Activated B cell treated with CpG ODN at 0.5 μM for 24 hours (primary cell): ENCODE data around the gene SPTBN4. TPM values are rescaled to one million over a fixed set of nuclear protein-coding genes. Genes with fewer than 3 reads are reported as not detected.

ENCODE experiments used
- ATAC-seq: fragments of 200-7000 bp; cut with Tn5 transposase; one replicate; pipeline ENCODE4 v1.10.0; 2021; ENCODE audit warnings: low read depth, mild to moderate bottlenecking, moderate library complexity
- CTCF ChIA-PET: fragments of 350-600 bp; sonication (Branson Sonifier 250); formaldehyde crosslinking; loops from one replicate; lab custom pipeline; 2021; ENCODE audit warnings: antibody characterized with exemption; lab: Charles Lee
- POLR2A ChIA-PET: fragments of 350-600 bp; sonication (Branson Sonifier 250); formaldehyde crosslinking; loops from one replicate; lab custom pipeline; 2021; ENCODE audit warnings: antibody characterized with exemption; lab: Charles Lee
- DNase-seq: peaks from one replicate; pipeline ENCODE4 v3.0.0; 2022
- H3K27ac Mint-ChIP-seq: one replicate; pipeline ENCODE4 v1.8.0; 2020; ENCODE audit warnings: mixed read lengths
- H3K27me3 Mint-ChIP-seq: one replicate; pipeline ENCODE4 v1.8.0; 2021; ENCODE audit warnings: mixed read lengths
- H3K36me3 Mint-ChIP-seq: one replicate; pipeline ENCODE4 v1.8.0; 2021; ENCODE audit warnings: low read depth, mixed read lengths
- H3K4me1 Mint-ChIP-seq: one replicate; pipeline ENCODE4 v1.8.0; 2021; ENCODE audit warnings: mixed read lengths
- H3K4me3 Mint-ChIP-seq: one replicate; pipeline ENCODE4 v1.8.0; 2020; ENCODE audit warnings: mild to moderate bottlenecking, mixed read lengths
- H3K9me3 Mint-ChIP-seq: one replicate; pipeline ENCODE4 v1.8.0; 2020; ENCODE audit warnings: mixed read lengths
- intact Hi-C: fragments of 100-400 bp; cut with micrococcal nuclease; formaldehyde crosslinking; loops from one replicate; pipeline ENCODE4 v1.15.1; 2024
- total RNA-seq: library from RNA; stranded (reverse); gene quantifications from 2 replicates; pipeline ENCODE4 v1.2.3, GENCODE V29; 2022
- TF ChIP-seq, protein P1 (sequence below): fragments of 200-600 bp; IDR thresholded peaks from one replicate; pipeline ENCODE4 v1.8.0; 2022; ENCODE audit warnings: antibody characterized with exemption, mild to moderate bottlenecking

SPTBN4 gene
- total RNA-seq, 1 donor from 2014 or later, result 0.20 TPM

DNA sequence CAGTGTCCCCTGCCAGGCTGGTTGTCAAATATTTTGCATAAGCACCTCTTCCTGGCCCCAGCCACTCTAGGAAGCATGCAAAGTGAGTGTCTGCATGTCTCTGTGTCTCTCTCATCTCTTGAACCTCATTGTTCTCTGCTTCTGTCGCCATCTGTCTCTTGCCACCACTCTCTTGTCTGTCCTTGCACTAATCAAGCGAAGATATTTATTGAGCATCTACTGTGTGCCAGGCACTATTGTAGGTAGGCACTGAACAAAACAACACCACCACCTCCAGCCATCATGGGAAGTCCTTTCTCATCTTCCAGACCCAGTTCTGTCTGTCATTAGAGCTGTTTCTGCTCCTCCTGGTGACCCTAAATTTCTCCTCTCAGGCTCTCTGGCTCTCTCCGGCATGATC lies 57.9 kb downstream of the SPTBN4 start:
- H3K9me3 Mint-ChIP-seq, result no peaks in the 10 kb centered on the region
- no peak for DNase-seq
- no peaks in the 10 kb centered on the region for H3K36me3 Mint-ChIP-seq
- H3K4me1 Mint-ChIP-seq, result peaks cover 5% of the 10 kb centered on the region
- ATAC-seq, result no peak
- intact Hi-C loops, result loop anchor here (5.0 kb wide), 1 partner anchor 217 kb away; no protein-coding TSS in a partner anchor
- ChIA-PET CTCF (no interaction called here), POLR2A (interaction anchor here (1.0 kb wide), 1 partner anchor 104 kb away, joined by 3 read pairs; no protein-coding TSS in a partner anchor)
- TF ChIP-seq, protein P1, sequence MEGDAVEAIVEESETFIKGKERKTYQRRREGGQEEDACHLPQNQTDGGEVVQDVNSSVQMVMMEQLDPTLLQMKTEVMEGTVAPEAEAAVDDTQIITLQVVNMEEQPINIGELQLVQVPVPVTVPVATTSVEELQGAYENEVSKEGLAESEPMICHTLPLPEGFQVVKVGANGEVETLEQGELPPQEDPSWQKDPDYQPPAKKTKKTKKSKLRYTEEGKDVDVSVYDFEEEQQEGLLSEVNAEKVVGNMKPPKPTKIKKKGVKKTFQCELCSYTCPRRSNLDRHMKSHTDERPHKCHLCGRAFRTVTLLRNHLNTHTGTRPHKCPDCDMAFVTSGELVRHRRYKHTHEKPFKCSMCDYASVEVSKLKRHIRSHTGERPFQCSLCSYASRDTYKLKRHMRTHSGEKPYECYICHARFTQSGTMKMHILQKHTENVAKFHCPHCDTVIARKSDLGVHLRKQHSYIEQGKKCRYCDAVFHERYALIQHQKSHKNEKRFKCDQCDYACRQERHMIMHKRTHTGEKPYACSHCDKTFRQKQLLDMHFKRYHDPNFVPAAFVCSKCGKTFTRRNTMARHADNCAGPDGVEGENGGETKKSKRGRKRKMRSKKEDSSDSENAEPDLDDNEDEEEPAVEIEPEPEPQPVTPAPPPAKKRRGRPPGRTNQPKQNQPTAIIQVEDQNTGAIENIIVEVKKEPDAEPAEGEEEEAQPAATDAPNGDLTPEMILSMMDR, result no peak
- H3K4me3 Mint-ChIP-seq, result no peak overlapping the region
- H3K27ac Mint-ChIP-seq, result no peak overlapping the region
- peaks cover 17% of the 10 kb centered on the region for H3K27me3 Mint-ChIP-seq

DNA sequence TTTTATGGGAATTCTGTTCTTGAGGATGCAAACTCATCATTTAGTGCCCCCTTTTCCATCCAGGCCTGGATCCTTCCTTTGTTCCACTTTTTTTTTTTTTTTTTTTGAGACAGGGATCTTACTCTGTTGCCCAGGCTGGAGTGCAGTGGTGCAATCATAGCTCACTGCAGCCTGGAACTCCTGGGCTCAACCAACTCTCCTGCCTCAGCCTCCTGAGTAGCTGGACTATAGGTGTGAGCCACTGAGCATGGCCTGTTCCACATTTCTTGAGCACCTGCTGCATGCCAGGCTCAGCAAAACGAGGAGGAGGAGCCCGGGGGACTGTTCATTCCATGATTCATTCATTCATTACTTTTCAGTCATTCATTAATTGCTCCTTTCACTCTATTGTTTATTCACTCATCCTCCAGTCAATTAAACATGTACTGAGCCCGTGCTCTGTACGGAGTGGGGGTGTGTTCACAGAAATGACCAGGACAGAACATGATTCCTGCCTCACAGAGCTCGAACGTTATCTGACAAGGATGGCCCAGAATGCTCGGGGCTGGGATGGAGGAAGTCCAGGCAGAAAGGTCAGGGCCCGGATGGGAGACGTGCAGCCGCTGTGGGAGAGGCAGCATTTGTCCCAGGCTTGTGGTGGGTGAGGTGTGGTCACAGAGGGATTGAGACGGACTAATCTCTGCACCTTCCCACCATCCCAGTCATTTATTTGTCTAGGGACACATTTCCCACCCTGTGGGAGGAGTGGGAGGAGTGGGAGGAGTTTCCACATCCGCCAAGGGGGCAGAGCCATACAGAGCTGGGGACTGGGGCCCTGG lies 58.6 kb downstream of the SPTBN4 start:
- CTCF ChIA-PET, result interaction anchor here (0.7 kb wide), 1 partner anchor 22 kb away, joined by 4 read pairs; no protein-coding TSS in a partner anchor
- Mint-ChIP-seq H3K4me3 (no peak overlapping the region), H3K27ac (no peak overlapping the region)

DNA sequence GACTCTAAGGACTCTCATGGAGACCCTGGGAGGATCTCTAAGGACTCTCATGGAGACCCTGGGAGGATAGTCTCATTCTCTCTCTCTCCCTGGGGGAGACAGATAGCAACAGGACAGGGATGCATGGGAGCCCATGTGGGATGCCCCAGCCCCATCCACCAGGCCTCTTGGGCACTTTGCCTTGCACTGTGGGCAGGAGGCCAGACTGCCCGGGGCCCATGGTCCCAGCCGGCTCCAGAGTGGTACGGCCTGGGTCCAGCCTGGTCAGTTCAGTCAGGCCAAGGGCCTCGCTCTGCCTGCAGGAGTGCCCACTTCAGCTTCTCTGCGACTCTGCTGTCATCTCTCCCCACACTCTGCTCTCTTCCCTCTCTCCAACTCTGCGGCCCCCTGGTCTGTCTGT lies 61.3 kb downstream of the SPTBN4 start:
- no peak for ATAC-seq
- TF ChIP-seq, protein P1, result no peak
- intact Hi-C loops, result loop anchor here (2.0 kb wide), 3 partner anchors 63 to 179 kb away; partner anchors contain the start of genes BLVRB, C19orf47 and PLD3
- ChIA-PET POLR2A (no interaction called here), CTCF (no interaction called here)
- no peaks in the 10 kb centered on the region for H3K9me3 Mint-ChIP-seq
- H3K4me1 Mint-ChIP-seq, result peaks cover 18% of the 10 kb centered on the region
- no peak overlapping the region for H3K4me3 Mint-ChIP-seq
- H3K27ac Mint-ChIP-seq, result no peak overlapping the region
- H3K27me3 Mint-ChIP-seq, result peaks cover 25% of the 10 kb centered on the region
- no peak for DNase-seq
- no peaks in the 10 kb centered on the region for H3K36me3 Mint-ChIP-seq

More for the DNA sequence above, 58.6 kb downstream of the SPTBN4 start:
- no peaks in the 10 kb centered on the region for H3K9me3 Mint-ChIP-seq
- TF ChIP-seq, protein P1, result no peak
- DNase-seq (no peak), ATAC-seq (no peak)
- peaks cover 16% of the 10 kb centered on the region for H3K27me3 Mint-ChIP-seq
- intact Hi-C loops, result no loop called here
- H3K4me1 Mint-ChIP-seq, result peaks cover 10% of the 10 kb centered on the region
- POLR2A ChIA-PET, result interaction anchor here (0.9 kb wide), 1 partner anchor 240 kb away, joined by 3 read pairs; the partner anchor contains the start of gene AKT2
- no peaks in the 10 kb centered on the region for H3K36me3 Mint-ChIP-seq

DNA sequence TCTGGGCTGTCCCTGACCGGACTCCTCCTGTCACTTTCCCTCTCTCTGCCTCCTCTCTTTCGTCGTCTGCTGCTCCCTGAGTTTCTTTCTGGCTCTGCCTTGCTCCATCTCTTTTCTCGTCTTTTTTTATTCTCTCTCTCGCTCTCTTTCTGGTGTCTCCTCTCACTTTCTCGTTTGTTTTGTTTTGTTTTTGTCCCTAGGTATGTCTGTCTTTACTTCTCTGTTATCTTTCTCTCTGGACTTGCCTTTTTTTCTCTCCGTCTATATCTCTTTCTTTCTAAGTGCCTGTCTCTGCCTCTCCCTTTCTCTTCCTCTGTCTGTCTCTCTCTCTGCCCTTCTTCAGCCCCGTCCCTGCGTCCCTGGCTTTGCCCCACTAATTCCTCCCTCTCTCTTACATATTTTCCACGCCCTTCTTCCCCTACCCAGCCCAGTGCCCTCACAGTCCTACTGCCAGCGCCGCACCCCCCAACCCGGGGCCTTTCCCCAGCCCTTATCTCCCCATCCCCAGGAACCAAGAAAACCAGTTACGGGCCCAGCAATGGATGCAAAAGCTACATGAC lies 61.8 kb downstream of the SPTBN4 start:
- intact Hi-C loops, result loop anchor here (1.0 to 2.0 kb wide), 6 partner anchors 42 to 180 kb away; partner anchors contain the start of genes BLVRB, C19orf47, PLD3 and SHKBP1
- Mint-ChIP-seq H3K9me3 (peaks cover under 1% of the 10 kb centered on the region), H3K27me3 (peaks cover 28% of the 10 kb centered on the region), H3K4me1 (peaks cover 18% of the 10 kb centered on the region), H3K27ac (no peak overlapping the region), H3K36me3 (no peaks in the 10 kb centered on the region), H3K4me3 (no peak overlapping the region)
- ChIA-PET CTCF (interaction anchor here (0.7 kb wide), 1 partner anchor 42 kb away, joined by 3 read pairs; no protein-coding TSS in a partner anchor), POLR2A (interaction anchor here (0.6 kb wide), 2 partner anchors 68 to 87 kb away, joined by 4 to 5 read pairs; no protein-coding TSS in a partner anchor)
- DNase-seq (no peak), ATAC-seq (no peak)
- TF ChIP-seq, protein P1, result no peak
